MM.1S (cell line): ENCODE measurements around the gene FLT4.

Experiments
- DNase-seq: peaks from one replicate; pipeline ENCODE4 v3.0.0-alpha.2; 2015
- H2AFZ ChIP-seq: fragments of 300-600 bp; sonication (generic); 2 replicates; pipeline ENCODE4 v1.6.0; 2016; ENCODE audit warnings: antibody characterized with exemption, low read length
- H3F3A ChIP-seq: fragments of 300-600 bp; sonication (generic); 2 replicates; pipeline ENCODE4 v1.6.1; 2016; ENCODE audit warnings: mild to moderate bottlenecking, antibody characterized with exemption, low read length, moderate library complexity, mixed read lengths; ENCODE audit not compliant: insufficient read depth
- H3K27ac ChIP-seq: fragments of 300-600 bp; sonication (generic); 2 replicates; pipeline ENCODE4 v1.5.1; 2016; ENCODE audit warnings: mild to moderate bottlenecking, low read length
- H3K27me3 ChIP-seq: fragments of 300-600 bp; sonication (generic); replicated peaks from 2 replicates; pipeline ENCODE4 v1.6.0; 2016; ENCODE audit warnings: low read length; ENCODE audit not compliant: insufficient read depth
- H3K36me3 ChIP-seq: fragments of 300-600 bp; sonication (generic); replicated peaks from 2 replicates; pipeline ENCODE4 v1.6.1; 2016; ENCODE audit warnings: mild to moderate bottlenecking, low read length, mixed read lengths; ENCODE audit not compliant: insufficient read depth
- H3K4me1 ChIP-seq: fragments of 300-600 bp; sonication (generic); 2 replicates; pipeline ENCODE4 v1.6.1; 2016; ENCODE audit warnings: low read length, mixed read lengths
- H3K4me2 ChIP-seq: fragments of 300-600 bp; sonication (generic); 2 replicates; pipeline ENCODE4 v1.6.0; 2016; ENCODE audit warnings: low read depth, low read length
- H3K4me3 ChIP-seq: fragments of 300-600 bp; sonication (generic); 2 replicates; pipeline ENCODE4 v1.5.1; 2016; ENCODE audit warnings: low read length, mixed read lengths
- H3K79me2 ChIP-seq: fragments of 300-600 bp; sonication (generic); 2 replicates; pipeline ENCODE4 v1.6.1; 2016; ENCODE audit warnings: mixed run types, low read length, mixed read lengths
- H3K9ac ChIP-seq: fragments of 300-600 bp; sonication (generic); 2 replicates; pipeline ENCODE4 v1.6.1; 2016; ENCODE audit warnings: low read length, mixed read lengths
- H3K9me2 ChIP-seq: fragments of 300-600 bp; sonication (generic); replicated peaks from 2 replicates; pipeline ENCODE4 v1.6.1; 2016; ENCODE audit warnings: mild to moderate bottlenecking, low read length, mixed read lengths; ENCODE audit not compliant: insufficient read depth
- H3K9me3 ChIP-seq: fragments of 300-600 bp; sonication (generic); replicated peaks from 2 replicates; pipeline ENCODE4 v1.6.1; 2016; ENCODE audit warnings: mild to moderate bottlenecking, low read length, mixed read lengths; ENCODE audit not compliant: insufficient read depth
- H4K20me1 ChIP-seq: fragments of 300-600 bp; sonication (generic); 2 replicates; pipeline ENCODE4 v1.6.1; 2016; ENCODE audit warnings: mild to moderate bottlenecking, low read length, moderate library complexity, mixed read lengths; ENCODE audit not compliant: insufficient read depth
- EZH2 ChIP-seq: fragments of 300-600 bp; sonication (generic); optimal IDR thresholded peaks from 2 replicates; pipeline ENCODE3; 2017; ENCODE audit warnings: low read depth, mild to moderate bottlenecking, antibody characterized with exemption, low read length, mixed read lengths
- EZH2phosphoT487 ChIP-seq: fragments of 300-600 bp; sonication (generic); IDR thresholded peaks from 2 replicates; pipeline ENCODE4 v1.6.1; 2018; ENCODE audit warnings: antibody characterized with exemption, low read length
- TF ChIP-seq, protein P1 (sequence below): fragments of 300-600 bp; sonication (generic); IDR thresholded peaks from 2 replicates; pipeline ENCODE4 v1.5.1; 2016; ENCODE audit warnings: antibody characterized with exemption, low read length, mixed read lengths

Gene FLT4

GRCh38 chr5:180583738-180584137, 65.7 kb downstream of the FLT4 start:
- H3K27me3 ChIP-seq: no peaks in the 10 kb centered on the region
- H3K36me3 ChIP-seq: no peaks in the 10 kb centered on the region
- H3K4me1 ChIP-seq: no peaks in the 10 kb centered on the region
- no peak for DNase-seq
- H4K20me1 ChIP-seq: no peaks in the 10 kb centered on the region
- no peaks in the 10 kb centered on the region for H3K9me2 ChIP-seq
- TF ChIP-seq EZH2phosphoT487: no peak
- H2AFZ ChIP-seq: no peak overlapping the region
- H3K9me3 ChIP-seq: no peaks in the 10 kb centered on the region
- no peak overlapping the region for H3K4me2 ChIP-seq
- H3K9ac ChIP-seq: no peak overlapping the region
- H3K4me3 ChIP-seq: no peak overlapping the region
- H3F3A ChIP-seq: no peaks in the 10 kb centered on the region
- no peaks in the 10 kb centered on the region for H3K79me2 ChIP-seq
- H3K27ac ChIP-seq: no peak overlapping the region

- Histone ChIP-seq H3K4me2 (no peak overlapping the region), H3K27ac (no peak overlapping the region), H3F3A (no peaks in the 10 kb centered on the region), H3K4me3 (no peak overlapping the region), H3K9ac (no peak overlapping the region), H3K27me3 (no peaks in the 10 kb centered on the region), H3K4me1 (no peaks in the 10 kb centered on the region), H3K9me2 (no peaks in the 10 kb centered on the region), H3K36me3 (no peaks in the 10 kb centered on the region), H3K9me3 (no peaks in the 10 kb centered on the region), H4K20me1 (no peaks in the 10 kb centered on the region), H3K79me2 (no peaks in the 10 kb centered on the region), H2AFZ (no peak overlapping the region)
- DNase-seq: no peak
- TF ChIP-seq EZH2: no peak
- TF ChIP-seq EZH2phosphoT487: no peak
- TF ChIP-seq, protein P1, sequence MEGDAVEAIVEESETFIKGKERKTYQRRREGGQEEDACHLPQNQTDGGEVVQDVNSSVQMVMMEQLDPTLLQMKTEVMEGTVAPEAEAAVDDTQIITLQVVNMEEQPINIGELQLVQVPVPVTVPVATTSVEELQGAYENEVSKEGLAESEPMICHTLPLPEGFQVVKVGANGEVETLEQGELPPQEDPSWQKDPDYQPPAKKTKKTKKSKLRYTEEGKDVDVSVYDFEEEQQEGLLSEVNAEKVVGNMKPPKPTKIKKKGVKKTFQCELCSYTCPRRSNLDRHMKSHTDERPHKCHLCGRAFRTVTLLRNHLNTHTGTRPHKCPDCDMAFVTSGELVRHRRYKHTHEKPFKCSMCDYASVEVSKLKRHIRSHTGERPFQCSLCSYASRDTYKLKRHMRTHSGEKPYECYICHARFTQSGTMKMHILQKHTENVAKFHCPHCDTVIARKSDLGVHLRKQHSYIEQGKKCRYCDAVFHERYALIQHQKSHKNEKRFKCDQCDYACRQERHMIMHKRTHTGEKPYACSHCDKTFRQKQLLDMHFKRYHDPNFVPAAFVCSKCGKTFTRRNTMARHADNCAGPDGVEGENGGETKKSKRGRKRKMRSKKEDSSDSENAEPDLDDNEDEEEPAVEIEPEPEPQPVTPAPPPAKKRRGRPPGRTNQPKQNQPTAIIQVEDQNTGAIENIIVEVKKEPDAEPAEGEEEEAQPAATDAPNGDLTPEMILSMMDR: no peak
Observed at GRCh38 chr5:180580681-180581080, 68.7 kb downstream of the FLT4 start.

- TF ChIP-seq EZH2phosphoT487 (no peak), EZH2 (no peak)
- TF ChIP-seq, protein P1: no peak
- Histone ChIP-seq H3K9me2 (no peaks in the 10 kb centered on the region), H3K4me3 (no peak overlapping the region), H3K4me1 (no peaks in the 10 kb centered on the region), H3K79me2 (no peaks in the 10 kb centered on the region), H4K20me1 (no peaks in the 10 kb centered on the region), H3K4me2 (no peak overlapping the region), H3K36me3 (no peaks in the 10 kb centered on the region), H2AFZ (no peak overlapping the region), H3F3A (no peaks in the 10 kb centered on the region), H3K27ac (no peak overlapping the region), H3K9me3 (no peaks in the 10 kb centered on the region), H3K27me3 (no peaks in the 10 kb centered on the region), H3K9ac (no peak overlapping the region)
- no peak for DNase-seq
Observed at GRCh38 chr5:180575571-180575970, 73.8 kb downstream of the FLT4 start.

- H3K27me3 ChIP-seq: no peaks in the 10 kb centered on the region
Observed at GRCh38 chr5:180568914-180569313, 80.5 kb downstream of the FLT4 start.

More at GRCh38 chr5:180568914-180569313, 80.5 kb downstream of the FLT4 start:
- H3K36me3 ChIP-seq: peaks cover 8% of the 10 kb centered on the region; the same call in 1 of the 2 replicates
- DNase-seq: no peak
- no peak overlapping the region for H3K9ac ChIP-seq
- no peak overlapping the region for H3K4me3 ChIP-seq
- H3K4me1 ChIP-seq: no peaks in the 10 kb centered on the region
- no peaks in the 10 kb centered on the region for H3K9me3 ChIP-seq
- H3K9me2 ChIP-seq: no peaks in the 10 kb centered on the region
- H3F3A ChIP-seq: no peaks in the 10 kb centered on the region
- no peak overlapping the region for H2AFZ ChIP-seq
- H3K79me2 ChIP-seq: 0 out of 2 replicates have a peak, but pooled peaks cover 6% of the 10 kb centered on the region
- no peak for TF ChIP-seq EZH2phosphoT487
- TF ChIP-seq, protein P1: no peak
- no peak for TF ChIP-seq EZH2
- no peaks in the 10 kb centered on the region for H4K20me1 ChIP-seq
- no peak overlapping the region for H3K4me2 ChIP-seq
- no peak overlapping the region for H3K27ac ChIP-seq
